Endothelial cell of umbilical vein (primary cell): ENCODE data around the gene CTLA4.

Experiments used
- EZH2 ChIP-seq: IDR thresholded peaks from 2 replicates; pipeline ENCODE4 v1.6.1; 2012; ENCODE audit warnings: borderline replicate concordance, low read depth, mild to moderate bottlenecking, moderate library complexity, low read length, inconsistent platforms; ENCODE audit not compliant: severe bottlenecking
- FOS ChIP-seq: IDR thresholded peaks from 2 replicates; pipeline ENCODE4 v1.6.1; 2011; ENCODE audit warnings: mild to moderate bottlenecking, low read length, moderate library complexity, borderline replicate concordance; ENCODE audit not compliant: insufficient read depth
- JUN ChIP-seq: IDR thresholded peaks from 2 replicates; pipeline ENCODE4 v1.6.1; 2011; ENCODE audit warnings: borderline replicate concordance, low read depth; ENCODE audit not compliant: insufficient read length, insufficient read depth
- MAX ChIP-seq: IDR thresholded peaks from 2 replicates; pipeline ENCODE4 v1.6.1; 2011; ENCODE audit not compliant: insufficient read depth, insufficient read length
- POLR2A ChIP-seq: IDR thresholded peaks from 2 replicates; pipeline ENCODE4 v1.6.1; 2012; ENCODE audit warnings: low read depth, mild to moderate bottlenecking, control low read depth, low read length
- POLR2AphosphoS5 ChIP-seq: IDR thresholded peaks from 2 replicates; pipeline ENCODE4 v1.6.1; 2012; ENCODE audit warnings: low read depth, mild to moderate bottlenecking, control low read depth, low read length, moderate library complexity; ENCODE audit not compliant: insufficient read depth
- TF ChIP-seq, protein P1 (sequence below), 2 donors: IDR thresholded peaks; 1 replicate in 1 of 2; 2 replicates in 1 of 2; pipeline ENCODE4 v1.5.1; 2011; ENCODE audit warnings: low read length in 2 of 2, mild to moderate bottlenecking in 2 of 2, moderate library complexity in 2 of 2, control low read depth in 1 of 2, inconsistent platforms in 1 of 2, low read depth in 1 of 2; ENCODE audit not compliant: insufficient read depth in 1 of 2; ENCODE audit errors: extremely low read depth in 1 of 2

GRCh38 chr2:203835892-203836800 lies 31.4 kb upstream of the CTLA4 start:
- TF ChIP-seq, protein P1, sequence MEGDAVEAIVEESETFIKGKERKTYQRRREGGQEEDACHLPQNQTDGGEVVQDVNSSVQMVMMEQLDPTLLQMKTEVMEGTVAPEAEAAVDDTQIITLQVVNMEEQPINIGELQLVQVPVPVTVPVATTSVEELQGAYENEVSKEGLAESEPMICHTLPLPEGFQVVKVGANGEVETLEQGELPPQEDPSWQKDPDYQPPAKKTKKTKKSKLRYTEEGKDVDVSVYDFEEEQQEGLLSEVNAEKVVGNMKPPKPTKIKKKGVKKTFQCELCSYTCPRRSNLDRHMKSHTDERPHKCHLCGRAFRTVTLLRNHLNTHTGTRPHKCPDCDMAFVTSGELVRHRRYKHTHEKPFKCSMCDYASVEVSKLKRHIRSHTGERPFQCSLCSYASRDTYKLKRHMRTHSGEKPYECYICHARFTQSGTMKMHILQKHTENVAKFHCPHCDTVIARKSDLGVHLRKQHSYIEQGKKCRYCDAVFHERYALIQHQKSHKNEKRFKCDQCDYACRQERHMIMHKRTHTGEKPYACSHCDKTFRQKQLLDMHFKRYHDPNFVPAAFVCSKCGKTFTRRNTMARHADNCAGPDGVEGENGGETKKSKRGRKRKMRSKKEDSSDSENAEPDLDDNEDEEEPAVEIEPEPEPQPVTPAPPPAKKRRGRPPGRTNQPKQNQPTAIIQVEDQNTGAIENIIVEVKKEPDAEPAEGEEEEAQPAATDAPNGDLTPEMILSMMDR (IDR thresholded peaks at IDR 0.05; ENCODE audit: extremely low read depth in 1 of 2, insufficient read depth in 1 of 2, low read depth in 1 of 2, low read length in 2 of 2) = no peak
- TF ChIP-seq POLR2A = no peak
- TF ChIP-seq EZH2 = no peak
- no peak for TF ChIP-seq POLR2AphosphoS5
- no peak for TF ChIP-seq MAX
- no peak for TF ChIP-seq JUN
- no peak for TF ChIP-seq FOS
